NCI-H2227 (cell line): Measurements from ENCODE around the gene CAMK1G.

Experiments
- DNase-seq: peaks from one replicate; lab custom pipeline; 2025; ENCODE audit not compliant: unreplicated experiment; lab: John Stamatoyannopoulos, UW

CAMK1G gene

DNA sequence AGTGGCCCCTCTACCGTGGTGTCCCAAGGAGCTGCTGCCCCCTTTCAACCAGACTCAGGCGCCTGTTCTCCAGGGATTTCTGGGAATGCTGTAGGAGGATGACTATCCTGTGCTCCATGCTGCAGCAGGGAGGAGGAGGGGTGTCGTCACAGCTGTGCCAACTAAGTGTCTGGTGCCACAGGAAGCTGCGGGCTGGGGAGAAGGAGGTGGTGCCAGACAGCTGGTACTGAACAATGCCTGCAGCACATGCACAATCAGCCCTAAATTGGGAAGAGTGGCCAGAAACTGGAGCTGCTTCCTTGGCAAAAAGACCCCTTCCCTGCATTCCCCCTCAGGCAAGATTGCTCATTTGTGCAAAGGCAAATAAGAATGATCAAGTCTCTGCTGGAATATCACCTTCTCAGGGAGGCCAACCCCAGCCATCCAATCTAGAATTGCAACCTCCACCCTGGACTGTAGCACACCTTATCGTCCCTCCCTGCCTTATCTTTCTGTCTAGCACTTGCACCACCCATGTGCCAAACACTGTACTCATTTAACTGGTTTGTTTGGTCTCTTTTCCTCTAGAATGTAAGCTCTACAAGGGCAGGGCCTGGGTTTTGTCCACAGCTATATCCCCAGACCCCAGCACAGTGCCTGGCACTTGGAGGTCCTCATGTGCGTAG is 35.4 kb downstream of the CAMK1G start:
- DNase-seq, result no peak

DNA sequence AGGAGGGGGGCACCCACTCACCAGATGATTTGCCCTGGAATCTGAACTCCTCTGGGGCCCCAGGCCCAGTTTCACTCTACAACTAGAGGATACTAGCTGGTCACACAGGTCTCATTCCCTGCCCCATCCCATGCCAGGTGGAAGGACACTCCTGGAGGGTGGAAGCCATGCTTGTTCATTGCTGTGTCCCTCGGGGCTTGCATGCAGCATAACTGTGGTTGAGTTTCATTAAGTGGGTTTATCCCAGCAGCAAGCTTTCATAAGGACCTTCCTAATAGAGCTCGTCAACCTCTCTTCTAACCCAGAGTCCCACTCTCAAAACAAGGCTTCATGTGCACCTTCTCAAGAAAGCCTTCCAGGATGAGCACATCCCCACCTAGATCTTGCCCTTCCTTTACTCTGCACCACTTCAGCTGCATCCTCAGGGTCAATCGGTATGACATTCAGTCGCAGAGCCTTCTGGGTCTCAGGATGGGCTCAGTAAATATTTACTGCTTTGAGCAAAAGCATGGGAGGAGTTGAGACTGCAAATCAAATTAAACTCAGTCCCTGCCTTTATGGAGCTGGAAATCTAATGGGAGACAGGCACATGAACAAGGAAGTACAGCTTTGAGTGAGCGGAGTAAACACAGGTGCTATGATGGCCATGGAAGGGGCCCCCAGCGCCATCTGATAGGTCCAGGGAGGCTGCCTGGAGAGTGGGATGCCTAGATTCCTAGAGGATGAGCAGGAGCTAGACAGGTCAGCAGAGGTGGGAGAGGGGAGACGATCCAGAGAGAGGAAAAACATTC is 36.4 kb downstream of the CAMK1G start:
- DNase-seq, result no peak

DNA sequence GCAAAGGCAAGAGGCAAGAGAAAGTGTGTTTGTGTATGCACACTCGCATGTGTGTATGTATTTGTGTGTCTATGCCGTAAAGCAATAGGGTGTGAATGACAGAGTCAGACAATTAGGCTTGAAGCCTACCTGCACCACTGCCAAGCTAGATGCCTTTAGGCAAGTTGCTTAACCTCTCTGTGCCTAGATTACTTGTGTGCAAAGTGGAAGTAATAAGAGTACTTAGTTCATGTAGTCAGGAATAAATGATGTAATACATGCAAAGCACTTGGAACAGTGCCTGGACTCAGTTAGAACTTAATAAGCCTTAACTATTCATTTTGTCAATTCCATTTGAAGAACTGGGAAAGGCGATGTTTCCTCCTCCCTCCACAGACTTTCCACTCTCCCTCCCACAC is 37.0 kb downstream of the CAMK1G start:
- no peak for DNase-seq

DNA sequence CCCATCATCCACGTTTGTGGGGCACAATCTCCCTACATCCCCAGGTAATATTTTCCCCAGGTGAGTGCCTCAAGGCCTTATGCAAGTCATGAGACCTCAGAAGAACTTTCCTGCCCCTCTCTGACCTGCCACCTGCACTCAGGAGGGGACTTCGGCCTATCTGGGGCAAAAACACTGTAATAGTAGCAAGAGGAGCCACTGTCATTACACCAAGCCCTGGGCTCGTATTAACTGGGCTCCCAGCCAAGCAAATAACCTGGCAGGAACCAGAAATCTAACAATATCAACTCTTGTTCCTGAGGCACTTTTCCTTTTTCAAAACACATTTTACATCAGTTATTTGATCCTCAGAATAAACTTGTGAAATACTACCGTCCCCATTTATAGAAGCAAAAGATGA is 37.8 kb downstream of the CAMK1G start:
- no peak for DNase-seq

DNA sequence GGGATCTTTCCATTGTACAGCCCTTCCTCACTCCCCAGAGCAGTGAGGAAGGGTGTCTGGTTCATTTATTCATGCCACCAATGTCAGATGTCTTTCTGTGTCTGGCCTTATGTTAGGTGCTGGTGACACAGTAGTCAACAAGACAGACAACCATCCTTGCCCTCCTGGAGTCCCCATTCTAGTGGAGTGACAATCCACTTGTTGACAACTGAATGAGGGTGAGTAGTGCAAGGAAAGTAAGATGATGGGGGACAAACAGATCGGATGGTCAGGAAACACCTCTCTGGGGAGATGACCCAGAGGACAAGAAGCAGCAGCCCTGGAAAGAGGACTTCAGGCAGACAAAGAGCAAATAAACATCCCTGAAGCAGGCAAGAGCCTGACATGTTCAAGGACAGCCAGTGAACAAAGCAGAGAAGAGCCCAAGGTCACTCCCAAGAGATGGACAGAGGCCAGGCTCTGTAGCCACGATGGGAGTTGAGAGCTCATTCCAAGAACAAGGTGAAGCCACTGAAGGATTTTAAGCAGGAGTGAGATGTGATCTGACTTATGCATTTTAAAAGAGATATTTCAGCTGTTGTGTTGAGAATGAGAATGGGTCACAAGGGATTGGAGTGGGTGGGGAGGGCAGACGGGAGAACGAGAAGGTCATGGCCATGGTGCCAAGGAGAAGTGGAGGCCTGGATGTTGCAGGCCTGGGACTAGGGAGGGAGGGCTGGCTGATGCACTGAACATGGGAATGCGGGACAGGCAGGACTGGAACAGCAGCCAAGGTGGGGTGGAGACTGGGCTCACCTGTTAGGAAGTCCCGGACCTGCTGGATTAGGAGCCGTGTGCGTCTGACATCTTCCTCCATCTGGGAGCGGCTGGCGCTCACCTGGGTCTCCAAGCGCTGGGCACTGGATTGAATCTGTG is 38.5 kb downstream of the CAMK1G start:
- no peak for DNase-seq

DNA sequence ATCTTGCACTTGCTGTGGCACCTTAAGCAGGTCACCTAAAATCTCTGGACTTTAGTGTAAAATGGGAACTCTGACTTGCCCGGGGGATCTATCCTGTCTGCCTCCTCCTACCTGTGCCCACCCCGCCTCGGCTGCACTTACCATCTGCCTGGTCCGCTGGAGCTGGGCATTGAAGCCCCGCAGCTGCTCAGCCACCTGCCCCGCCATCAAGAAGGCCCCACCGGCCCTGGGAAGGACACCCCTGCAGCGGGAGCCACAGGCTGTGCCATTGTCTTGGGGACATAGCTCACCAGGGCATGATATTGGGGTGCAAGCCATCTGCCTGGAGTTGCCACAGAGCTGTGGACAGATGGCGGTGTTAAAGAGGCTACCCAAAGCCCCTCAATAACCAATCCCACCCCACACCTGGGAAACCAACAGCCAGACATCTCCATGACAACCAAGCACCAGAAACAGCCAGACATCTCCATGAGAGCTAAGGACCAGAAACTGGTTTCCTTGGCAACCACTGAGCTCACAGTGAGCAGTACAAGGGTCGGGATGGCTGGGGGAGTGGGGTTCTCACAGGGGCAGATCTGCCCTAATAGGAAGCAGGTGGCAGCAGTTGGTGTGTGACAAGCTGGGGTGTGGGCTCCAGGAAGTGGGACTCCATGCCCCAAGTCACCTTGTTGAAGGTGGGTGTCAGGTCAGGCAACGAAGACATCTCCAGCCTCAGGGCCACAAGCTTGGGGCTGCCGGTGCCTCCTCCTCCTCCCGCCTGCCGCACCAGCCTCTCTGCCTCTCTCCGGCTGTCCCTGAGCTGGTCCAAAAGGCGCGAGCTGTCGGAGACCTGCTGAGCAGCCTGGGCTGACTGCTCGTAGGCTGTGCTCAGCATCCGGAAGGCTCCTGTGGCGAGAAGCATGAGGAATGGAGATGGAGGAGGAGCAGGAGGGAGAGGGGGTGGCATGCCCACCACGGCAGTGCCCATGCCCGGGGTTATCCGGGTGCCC is 39.6 kb downstream of the CAMK1G start:
- peak; percentile 45 for DNase-seq

DNA sequence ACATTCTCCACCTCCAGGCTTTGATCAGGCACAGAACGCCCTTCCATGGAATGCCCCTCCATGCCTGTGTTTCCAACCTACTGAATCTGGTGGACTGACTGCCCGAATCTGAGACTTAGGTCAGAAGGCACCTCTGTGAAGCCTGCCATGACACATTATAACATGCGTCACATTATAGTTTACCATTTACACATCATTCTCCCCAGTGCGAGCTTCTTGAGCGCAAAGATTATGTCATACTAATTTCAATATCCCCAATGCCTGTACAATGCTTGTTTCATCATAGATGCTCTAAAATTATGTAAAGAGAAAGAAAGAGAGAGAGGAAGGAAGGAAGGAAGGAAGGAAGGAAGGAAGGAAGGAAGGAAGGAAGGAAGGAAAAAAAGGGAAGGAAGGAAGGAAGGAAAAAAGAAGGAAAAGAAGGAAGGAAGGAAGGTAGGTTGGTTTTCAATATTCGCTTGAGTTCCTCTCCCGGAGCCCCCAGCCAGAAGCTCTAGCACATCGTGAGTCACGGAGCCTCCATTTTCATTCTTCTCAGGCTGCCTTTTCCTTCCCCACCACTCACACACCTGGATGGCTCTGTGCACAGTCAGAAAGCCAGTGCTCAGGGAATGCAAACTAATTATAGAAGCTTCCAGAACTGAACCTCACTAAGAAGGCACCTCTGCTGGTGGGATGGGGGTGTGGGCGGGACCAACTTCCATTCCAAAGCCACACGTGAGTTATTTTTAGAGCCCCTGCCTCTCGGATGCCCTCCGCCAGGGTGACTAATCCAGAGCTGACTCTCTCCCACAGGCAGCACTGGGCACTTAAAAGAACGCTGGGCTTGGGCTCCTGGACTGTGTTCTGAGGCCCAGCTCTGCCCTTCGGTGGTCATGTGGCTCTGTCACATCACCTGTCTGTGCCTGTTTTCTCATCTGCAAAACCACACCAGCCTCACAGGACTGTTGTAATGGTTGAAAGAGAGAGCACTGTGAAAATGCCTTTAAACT is 41.3 kb downstream of the CAMK1G start:
- no peak for DNase-seq

DNA sequence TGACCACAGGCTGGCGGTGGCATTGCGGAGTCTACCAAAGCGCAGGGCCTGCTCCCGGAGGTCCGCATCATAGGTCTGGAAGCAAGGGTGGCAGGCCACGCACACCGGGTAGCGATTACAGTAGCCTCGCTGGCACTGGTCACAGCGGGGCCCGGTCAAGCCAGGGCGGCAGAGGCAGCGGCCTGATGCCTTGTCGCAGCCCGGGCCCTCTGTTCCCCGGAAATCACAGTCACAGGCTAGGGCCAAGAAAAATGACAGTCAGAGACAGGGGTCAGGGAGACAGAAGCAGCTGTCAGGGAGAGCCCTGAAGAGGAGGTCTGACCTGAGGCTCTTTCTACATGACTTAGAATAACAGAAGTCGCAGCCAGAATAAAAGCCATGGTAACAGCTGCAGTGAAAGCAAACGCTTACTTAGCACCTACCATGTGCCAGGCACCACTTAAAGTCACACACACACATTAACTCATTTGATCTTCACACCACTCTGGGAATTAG is 42.3 kb downstream of the CAMK1G start:
- DNase-seq, result no peak

DNA sequence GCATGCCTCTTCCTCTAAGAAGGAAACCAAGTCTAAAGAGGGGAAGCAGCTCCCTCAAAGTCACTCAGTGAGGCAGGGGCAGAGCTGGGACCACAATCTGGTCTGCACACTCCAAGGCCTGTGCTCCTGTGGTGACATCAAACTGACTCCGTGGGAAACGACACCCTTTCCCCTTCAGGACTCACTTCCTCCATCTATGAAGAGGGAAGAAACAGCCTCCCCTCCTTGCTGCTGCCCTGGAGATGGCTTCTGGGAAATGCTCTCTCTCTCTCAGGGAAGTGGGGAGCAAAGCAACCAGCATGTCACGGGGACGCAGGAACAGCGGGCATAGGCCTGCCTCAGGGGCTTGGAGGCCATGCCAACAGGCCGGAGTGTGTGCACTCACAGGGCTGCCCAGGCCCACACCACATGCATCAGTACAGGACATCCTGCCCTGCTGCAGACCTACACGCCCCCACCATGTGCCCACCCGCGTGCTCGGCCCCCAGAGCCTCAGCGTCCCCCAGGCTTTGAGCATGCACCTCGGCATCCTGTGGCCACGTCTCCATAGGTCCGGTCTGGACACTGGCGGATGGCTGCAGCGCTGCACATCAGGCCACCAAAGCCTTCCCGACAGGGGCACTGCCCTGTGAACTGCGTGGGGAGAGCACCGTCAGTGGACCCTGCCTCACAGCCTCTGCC is 43.0 kb downstream of the CAMK1G start:
- DNase-seq, result no peak

DNA sequence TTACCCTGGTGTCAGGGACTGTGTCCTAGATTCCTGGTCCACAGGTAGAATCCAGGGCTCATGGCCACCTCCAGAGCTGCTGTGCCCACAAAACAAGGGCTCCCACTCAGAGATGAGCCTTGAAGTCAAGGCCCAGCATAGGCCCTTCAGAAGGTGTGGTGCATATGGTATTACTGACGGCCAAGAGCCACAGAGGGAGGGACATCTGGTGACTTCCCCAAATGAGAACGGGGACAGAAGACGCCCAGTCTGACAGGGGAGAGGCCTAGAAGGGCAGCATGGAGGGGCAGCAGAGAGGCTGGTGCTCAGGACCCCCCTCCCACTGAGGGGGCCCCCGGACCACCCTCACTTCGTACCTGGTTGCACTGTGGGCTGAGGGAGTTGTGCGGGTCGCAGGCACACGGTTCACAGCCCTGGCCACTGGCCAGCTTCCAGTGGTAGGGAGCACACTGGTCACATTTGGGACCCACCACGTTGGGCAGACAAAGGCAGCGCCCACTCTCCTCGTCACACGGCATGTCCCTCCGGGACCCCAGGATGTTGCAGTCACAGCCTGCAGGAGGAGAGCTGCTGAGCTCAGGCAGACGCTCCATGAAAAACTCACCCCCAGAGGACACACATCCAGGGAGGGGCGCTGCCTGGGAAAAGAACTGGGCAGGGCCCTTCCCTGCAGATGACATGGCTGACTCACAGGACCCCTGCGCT is 43.7 kb downstream of the CAMK1G start:
- no peak for DNase-seq

DNA sequence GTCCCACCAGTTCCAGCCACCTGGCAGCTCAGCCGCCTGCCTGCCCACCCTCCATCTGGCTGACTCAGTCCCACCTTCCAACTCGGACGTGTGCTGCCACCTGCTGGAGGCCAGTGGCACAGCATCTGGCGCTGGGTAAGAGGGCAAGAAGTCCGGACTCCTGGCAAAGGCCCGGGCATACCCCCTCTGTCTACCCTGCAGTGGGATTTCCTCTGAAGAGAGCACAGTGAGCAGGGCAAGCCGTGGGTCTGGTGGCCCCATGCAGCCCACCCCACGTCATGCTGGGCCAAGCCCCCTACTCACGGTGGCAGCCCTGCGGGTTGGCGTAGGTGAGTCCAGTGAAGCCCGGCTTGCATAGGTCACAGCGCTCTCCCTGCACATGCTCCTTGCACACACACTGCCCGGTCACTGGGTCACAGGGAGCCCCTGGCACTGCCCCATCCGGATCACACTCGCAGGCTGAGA is 44.2 kb downstream of the CAMK1G start:
- peak; percentile 93 for DNase-seq

DNA sequence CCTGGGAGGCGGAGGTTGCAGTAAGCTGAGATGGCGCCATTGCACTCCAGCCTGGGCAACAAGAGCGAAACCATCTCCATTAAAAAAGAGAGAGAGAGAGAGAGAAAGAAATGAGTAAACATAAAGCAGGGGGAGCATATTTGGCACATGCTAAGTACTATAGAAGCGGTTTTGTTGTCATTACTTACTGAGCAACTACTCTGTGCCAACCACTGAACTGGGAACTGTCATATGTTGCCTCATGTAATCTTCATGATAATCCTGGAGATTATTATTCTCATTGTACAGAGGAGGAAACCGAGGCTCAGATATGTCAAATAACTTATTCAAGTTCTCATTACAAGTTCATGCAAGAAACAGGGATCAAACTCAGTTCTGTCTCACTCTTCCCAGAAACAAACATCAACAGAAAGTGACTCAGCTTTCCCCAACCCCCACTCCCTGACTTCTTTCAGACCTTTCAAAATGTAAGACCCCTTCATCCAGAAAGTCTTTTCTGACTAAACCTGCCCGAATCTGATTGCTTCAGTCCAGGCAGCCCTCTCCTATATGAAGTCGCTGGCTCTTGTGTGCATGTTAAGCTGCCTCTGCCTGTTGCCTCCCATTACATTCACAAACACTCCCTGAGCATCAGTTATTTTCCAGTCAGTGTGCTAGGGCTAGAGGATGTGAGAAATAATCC is 45.2 kb downstream of the CAMK1G start:
- no peak for DNase-seq

DNA sequence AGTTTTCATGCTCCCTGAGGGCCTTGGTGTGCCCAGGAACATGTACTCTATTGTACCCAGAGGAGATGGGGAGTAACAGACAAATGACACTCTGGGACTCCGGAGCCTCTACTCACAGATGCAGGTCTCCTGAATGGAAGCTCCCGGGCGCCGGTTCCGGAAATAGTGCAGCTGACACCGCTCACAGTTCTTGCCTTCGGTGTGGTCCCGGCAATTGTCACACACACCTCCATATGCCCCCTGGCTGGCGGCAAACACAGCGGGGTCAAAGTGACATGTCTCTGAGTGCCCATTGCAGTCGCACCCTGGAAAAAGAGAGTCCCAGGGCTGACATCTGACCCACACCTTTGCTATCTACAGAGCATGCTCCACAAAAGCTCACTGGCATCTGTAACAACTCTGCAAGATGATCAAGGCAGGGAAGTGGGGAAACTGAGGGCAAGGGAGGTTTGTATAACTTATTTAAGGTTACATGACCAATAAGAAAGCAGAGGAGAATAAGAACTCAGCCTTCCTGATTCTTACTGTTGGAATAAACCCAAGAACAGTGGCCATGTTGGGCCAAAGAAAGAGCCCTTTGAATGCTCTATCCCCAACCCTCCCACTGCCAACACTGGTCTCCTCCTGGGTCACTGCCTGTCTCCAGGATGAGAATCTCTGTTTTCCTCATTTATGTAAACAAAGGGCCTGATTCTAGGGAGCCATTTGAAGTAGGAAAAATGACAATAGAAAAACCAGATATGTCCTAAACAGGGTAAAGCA is 46.3 kb downstream of the CAMK1G start:
- DNase-seq, result no peak

DNA sequence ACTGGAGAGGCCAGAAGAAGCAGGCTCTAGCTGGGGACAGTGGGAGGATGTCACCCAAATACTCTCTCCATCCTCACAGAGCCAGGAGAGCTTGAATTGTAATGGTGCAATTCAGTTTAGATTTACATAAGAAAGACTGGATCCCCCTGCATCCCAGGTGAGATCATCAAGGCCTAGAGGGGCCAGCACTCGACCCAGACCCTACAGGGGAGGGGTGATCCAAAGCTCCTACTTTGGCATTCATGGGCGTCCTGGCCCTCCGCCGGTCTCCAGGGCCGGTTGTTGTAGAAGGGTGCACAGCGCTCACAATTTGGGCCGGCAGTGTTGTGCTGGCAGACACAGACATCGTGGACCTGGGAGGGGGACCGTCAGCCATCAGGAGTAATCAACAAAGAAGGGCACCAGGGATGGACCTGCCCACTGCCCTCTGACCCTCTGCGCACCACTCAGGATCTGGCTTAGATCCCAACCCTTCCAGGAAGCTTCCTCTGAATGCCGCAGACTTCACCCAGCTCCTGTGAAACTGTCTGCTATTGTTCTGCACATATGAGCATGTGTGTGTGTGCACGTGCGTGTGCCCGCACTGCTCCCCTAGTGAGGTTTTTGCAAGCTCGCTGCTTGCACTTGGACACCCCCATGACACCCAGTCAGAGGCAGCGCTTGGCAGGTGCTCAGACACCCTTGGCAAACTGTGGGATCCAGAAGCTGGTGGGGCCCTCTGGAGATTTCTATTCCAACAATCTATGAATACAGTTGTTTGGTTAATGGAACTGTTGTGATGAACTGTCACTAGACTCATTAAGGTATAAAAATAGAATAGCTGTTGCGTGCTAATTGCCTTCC is 47.1 kb downstream of the CAMK1G start:
- no peak for DNase-seq

DNA sequence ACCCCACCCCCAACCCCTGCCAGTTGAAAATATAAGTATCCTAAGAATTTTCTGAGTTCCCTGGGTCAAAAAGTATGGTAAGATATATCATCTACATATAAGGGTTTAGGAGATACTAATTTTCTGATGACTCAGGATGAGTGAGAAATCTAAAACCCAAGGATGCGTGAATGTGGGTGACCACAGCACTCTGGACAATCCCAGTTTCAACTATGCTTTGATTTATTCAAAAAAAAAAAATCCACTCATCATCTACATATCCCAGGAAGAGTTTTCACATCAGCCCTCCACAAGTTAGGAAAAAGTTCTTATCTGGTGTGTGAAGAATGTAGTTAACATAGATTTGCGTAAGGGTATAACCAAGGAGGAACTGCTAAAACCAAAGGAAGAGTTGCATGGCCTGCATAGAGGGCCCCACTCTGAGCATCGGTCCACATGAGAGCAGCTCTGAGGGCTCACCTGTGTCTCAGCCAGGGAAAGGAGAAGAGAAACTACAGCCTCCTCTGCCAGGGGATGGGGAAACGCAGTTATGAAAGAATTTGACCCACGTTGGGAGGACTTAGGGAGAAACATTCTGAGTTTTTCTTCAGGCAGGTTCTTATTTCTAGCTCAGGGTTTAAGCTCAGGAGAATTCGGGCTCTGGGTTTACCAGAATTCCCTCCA is 50.0 kb downstream of the CAMK1G start:
- no peak for DNase-seq
